ENCODE data around the gene PHETA1.

PHETA1 gene

DNA sequence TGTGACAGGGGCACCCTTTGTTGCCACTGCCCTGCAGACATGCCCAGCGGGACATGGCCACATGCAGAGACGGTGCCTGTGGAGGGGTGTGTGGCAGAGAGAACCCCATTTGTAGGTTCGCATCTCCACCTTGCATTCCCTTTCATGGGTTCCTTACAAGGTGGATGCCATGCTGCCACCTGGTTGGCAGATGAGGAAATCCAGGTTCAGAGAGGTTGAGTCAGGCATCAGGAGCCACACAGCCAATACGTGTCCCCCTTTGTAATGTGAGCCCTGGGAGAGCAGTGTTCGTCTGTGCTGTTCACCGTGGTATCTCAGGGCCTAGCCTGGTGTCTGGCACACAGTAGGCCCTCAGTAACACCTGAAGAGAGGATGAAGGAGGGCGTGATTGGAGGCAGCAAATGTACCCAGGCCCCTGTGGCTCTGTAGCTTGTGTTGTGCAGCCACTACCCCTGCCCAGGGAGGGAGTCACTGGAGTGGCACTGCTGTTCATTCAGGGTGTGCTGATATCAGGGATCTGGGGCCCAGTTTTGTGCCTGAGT is 45.9 kb upstream of the PHETA1 start:
- peaks cover 19% of the 10 kb centered on the region for H3K36me3 ChIP-seq (ENCODE audit: low read depth)
- H3K27me3 ChIP-seq (ENCODE audit: insufficient read depth, poor library complexity, severe bottlenecking), result no peaks in the 10 kb centered on the region
- TF ChIP-seq CTCF (IDR thresholded peaks at IDR 0.05; ENCODE audit: poor library complexity, severe bottlenecking), result no peak
- no peak overlapping the region for H3K4me3 ChIP-seq (ENCODE audit: severe bottlenecking)
- ATAC-seq (ENCODE audit: low read depth) (no peak), DNase-seq (ENCODE audit: low spot score) (no peak)
- H3K4me1 ChIP-seq (ENCODE audit: insufficient read depth, poor library complexity, severe bottlenecking), result peaks cover 22% of the 10 kb centered on the region
- H3K9me3 ChIP-seq (ENCODE audit: severe bottlenecking), result no peaks in the 10 kb centered on the region
- no peak overlapping the region for H3K27ac ChIP-seq (ENCODE audit: poor library complexity, severe bottlenecking)

- no peaks in the 10 kb centered on the region for H3K9me3 ChIP-seq (ENCODE audit: severe bottlenecking)
- peak overlapping the region; percentile 79 for H3K27ac ChIP-seq (ENCODE audit: poor library complexity, severe bottlenecking)
- peaks cover 9% of the 10 kb centered on the region for H3K36me3 ChIP-seq (ENCODE audit: low read depth)
- H3K27me3 ChIP-seq (ENCODE audit: insufficient read depth, poor library complexity, severe bottlenecking), result no peaks in the 10 kb centered on the region
- peak; percentile 17; the same call in 2 of the 3 replicates for ATAC-seq (ENCODE audit: low read depth)
- no peak for TF ChIP-seq CTCF (IDR thresholded peaks at IDR 0.05; ENCODE audit: poor library complexity, severe bottlenecking)
- peaks cover 34% of the 10 kb centered on the region for H3K4me1 ChIP-seq (ENCODE audit: insufficient read depth, poor library complexity, severe bottlenecking)
- no peak overlapping the region for H3K4me3 ChIP-seq (ENCODE audit: severe bottlenecking)
- no peak for DNase-seq (ENCODE audit: low spot score)
These were observed 44.7 kb upstream of the PHETA1 start for GRCh38 chr12:111413442-111414086.

- Histone ChIP-seq H3K27me3 (ENCODE audit: insufficient read depth, poor library complexity, severe bottlenecking) (no peaks in the 10 kb centered on the region), H3K36me3 (ENCODE audit: low read depth) (peaks cover 9% of the 10 kb centered on the region), H3K27ac (ENCODE audit: poor library complexity, severe bottlenecking) (peak overlapping the region; percentile 79), H3K9me3 (ENCODE audit: severe bottlenecking) (no peaks in the 10 kb centered on the region), H3K4me1 (ENCODE audit: insufficient read depth, poor library complexity, severe bottlenecking) (peaks cover 38% of the 10 kb centered on the region), H3K4me3 (ENCODE audit: severe bottlenecking) (no peak overlapping the region)
- ATAC-seq (ENCODE audit: low read depth) (no peak), DNase-seq (ENCODE audit: low spot score) (no peak)
- no peak for TF ChIP-seq CTCF (IDR thresholded peaks at IDR 0.05; ENCODE audit: poor library complexity, severe bottlenecking)
These were observed 44.0 kb upstream of the PHETA1 start for GRCh38 chr12:111412830-111413441.

DNA sequence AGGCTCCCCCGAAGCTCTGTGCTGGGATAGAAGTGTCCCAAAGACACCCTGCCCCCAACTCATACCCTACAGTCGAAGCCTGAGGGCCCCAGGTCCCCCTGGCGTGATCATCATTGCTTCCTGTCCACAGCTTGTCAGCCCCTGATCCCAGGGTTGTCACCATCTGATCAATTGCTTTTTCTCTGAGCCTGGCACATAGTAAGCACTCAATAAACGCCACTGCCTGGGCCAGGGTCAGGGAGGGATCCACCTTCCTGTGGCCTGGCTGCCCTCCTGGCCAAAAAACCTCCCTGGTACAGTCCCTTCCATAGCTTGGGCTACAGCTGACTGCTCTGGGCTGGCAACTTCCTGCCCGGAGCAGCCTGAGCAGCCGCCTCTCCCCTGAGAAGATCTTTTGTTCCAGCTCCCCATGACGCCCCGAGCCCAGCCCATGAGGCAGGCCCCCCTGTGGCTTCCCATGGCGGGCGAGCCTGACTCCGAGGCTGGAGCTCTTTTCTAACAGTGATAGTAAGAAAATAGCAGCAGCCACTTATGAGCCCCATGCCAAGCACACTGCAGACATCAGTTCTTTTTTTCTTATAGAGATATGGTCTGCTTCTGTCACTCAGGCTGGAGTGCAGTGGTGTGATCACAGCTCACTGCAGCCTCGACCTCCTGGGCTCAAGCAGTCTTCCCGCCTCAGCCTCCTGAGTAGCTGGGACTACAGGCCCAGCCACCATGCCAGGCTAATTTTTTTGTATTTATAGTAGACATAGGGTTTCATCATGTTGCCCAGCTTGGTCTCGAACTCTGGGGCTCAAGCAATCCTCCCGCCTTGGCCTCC is 43.3 kb upstream of the PHETA1 start:
- Histone ChIP-seq H3K36me3 (ENCODE audit: low read depth) (peaks cover 5% of the 10 kb centered on the region; the same call in 1 of the 2 replicates), H3K4me3 (ENCODE audit: severe bottlenecking) (no peak overlapping the region), H3K27me3 (ENCODE audit: insufficient read depth, poor library complexity, severe bottlenecking) (no peaks in the 10 kb centered on the region), H3K9me3 (ENCODE audit: severe bottlenecking) (no peaks in the 10 kb centered on the region), H3K4me1 (ENCODE audit: insufficient read depth, poor library complexity, severe bottlenecking) (peaks cover 43% of the 10 kb centered on the region), H3K27ac (ENCODE audit: poor library complexity, severe bottlenecking) (peak overlapping the region; percentile 79)
- DNase-seq (ENCODE audit: low spot score) (no peak), ATAC-seq (ENCODE audit: low read depth) (no peak)
- no peak for TF ChIP-seq CTCF (IDR thresholded peaks at IDR 0.05; ENCODE audit: poor library complexity, severe bottlenecking)

Measured in RWPE2 (cell line).